SK-N-SH treated with all-trans-retinoic acid at 6 μM for 48 hours (cell line): ENCODE data around the gene TIMP2.

Experiments
- ATAC-seq: fragments of 200-7000 bp; cut with Tn5 transposase; 3 replicates; pipeline ENCODE4 v1.9.1; 2020; ENCODE audit warnings: mild to moderate bottlenecking, moderate library complexity
- ARNTL ChIP-seq: fragments of 450-650 bp; formaldehyde crosslinking; IDR thresholded peaks from 2 replicates; pipeline ENCODE4 v1.5.0; 2020; ENCODE audit warnings: low read depth, mild to moderate bottlenecking, moderate library complexity, borderline replicate concordance
- BACH2 ChIP-seq: fragments of 250-450 bp; sonication (Bioruptor Pico); IDR thresholded peaks from 2 replicates; pipeline ENCODE4 v1.9.0; 2021; ENCODE audit warnings: mild to moderate bottlenecking, borderline replicate concordance
- CREB5 ChIP-seq: fragments of 250-450 bp; sonication (Bioruptor Pico); IDR thresholded peaks from 2 replicates; pipeline ENCODE4 v1.5.1; 2020; ENCODE audit warnings: low read depth, mild to moderate bottlenecking, moderate library complexity
- CSDC2 ChIP-seq: fragments of 250-450 bp; sonication (Bioruptor Pico); IDR thresholded peaks from 2 replicates; pipeline ENCODE4 v1.5.0; 2020; ENCODE audit warnings: mild to moderate bottlenecking, moderate library complexity
- CSRNP3 ChIP-seq: fragments of 250-450 bp; sonication (Bioruptor Pico); IDR thresholded peaks from 2 replicates; pipeline ENCODE4 v1.5.1; 2021; ENCODE audit warnings: mild to moderate bottlenecking, moderate library complexity
- GLIS3 ChIP-seq: fragments of 250-450 bp; sonication (Bioruptor Pico); IDR thresholded peaks from 2 replicates; pipeline ENCODE4 v1.5.0; 2020; ENCODE audit warnings: mild to moderate bottlenecking, moderate library complexity
- ISL1 ChIP-seq: fragments of 250-450 bp; sonication (Bioruptor Pico); IDR thresholded peaks from 2 replicates; pipeline ENCODE4 v2.1.2; 2022; ENCODE audit warnings: mild to moderate bottlenecking, moderate library complexity
- OSR1 ChIP-seq: fragments of 250-450 bp; sonication (Bioruptor Pico); IDR thresholded peaks from 2 replicates; pipeline ENCODE4 v1.8.0; 2022; ENCODE audit warnings: moderate library complexity, mild to moderate bottlenecking, inconsistent platforms
- PATZ1 ChIP-seq: fragments of 250-450 bp; sonication (Bioruptor Pico); IDR thresholded peaks from 2 replicates; pipeline ENCODE4 v1.8.0; 2020; ENCODE audit warnings: mild to moderate bottlenecking, moderate library complexity, borderline replicate concordance
- POU6F1 ChIP-seq: fragments of 250-450 bp; sonication (Bioruptor Pico); IDR thresholded peaks from 2 replicates; pipeline ENCODE4 v1.8.0; 2021; ENCODE audit warnings: low read depth, mild to moderate bottlenecking, moderate library complexity, borderline replicate concordance
- PPARA ChIP-seq: fragments of 250-450 bp; sonication (Bioruptor Pico); IDR thresholded peaks from 2 replicates; pipeline ENCODE4 v1.5.0; 2020; ENCODE audit warnings: mild to moderate bottlenecking, borderline replicate concordance
- RARB ChIP-seq: fragments of 250-450 bp; sonication (Bioruptor Pico); IDR thresholded peaks from 2 replicates; pipeline ENCODE4 v1.8.0; 2021; ENCODE audit warnings: mild to moderate bottlenecking, moderate library complexity
- TCF4 ChIP-seq: fragments of 250-450 bp; sonication (Bioruptor Pico); IDR thresholded peaks from 2 replicates; pipeline ENCODE4 v1.8.0; 2021; ENCODE audit warnings: mild to moderate bottlenecking, moderate library complexity, borderline replicate concordance
- TSHZ2 ChIP-seq: fragments of 250-450 bp; sonication (Bioruptor Pico); IDR thresholded peaks from 2 replicates; pipeline ENCODE4 v1.5.0; 2020; ENCODE audit warnings: mild to moderate bottlenecking, moderate library complexity
- ZC3H10 ChIP-seq: fragments of 250-450 bp; sonication (Bioruptor Pico); IDR thresholded peaks from 2 replicates; pipeline ENCODE4 v1.5.1; 2021; ENCODE audit warnings: mild to moderate bottlenecking, moderate library complexity
- ZFP3 ChIP-seq: fragments of 250-450 bp; sonication (Bioruptor Pico); IDR thresholded peaks from 2 replicates; pipeline ENCODE4 v1.5.0; 2020; ENCODE audit warnings: mild to moderate bottlenecking, moderate library complexity
- ZFP30 ChIP-seq: fragments of 450-650 bp; formaldehyde crosslinking; IDR thresholded peaks from 2 replicates; pipeline ENCODE4 v1.5.0; 2022; ENCODE audit warnings: mild to moderate bottlenecking, moderate library complexity
- ZNF565 ChIP-seq: fragments of 450-650 bp; formaldehyde crosslinking; conservative IDR thresholded peaks from 2 replicates; pipeline ENCODE4 v1.5.0; 2020; ENCODE audit warnings: low read depth, mild to moderate bottlenecking, moderate library complexity
- ZNF70 ChIP-seq: fragments of 450-650 bp; formaldehyde crosslinking; IDR thresholded peaks from 2 replicates; pipeline ENCODE4 v1.5.0; 2020; ENCODE audit warnings: mild to moderate bottlenecking, moderate library complexity
- ZNF8 ChIP-seq: fragments of 450-650 bp; formaldehyde crosslinking; IDR thresholded peaks from 2 replicates; pipeline ENCODE4 v1.5.0; 2020; ENCODE audit warnings: mild to moderate bottlenecking, moderate library complexity

Gene TIMP2

GRCh38 chr17:78901806-78902205 lies 23.4 kb downstream of the TIMP2 start (continued):
- TF ChIP-seq TSHZ2 (CRISPR knock-in tag) (no peak), OSR1 (CRISPR knock-in tag) (no peak), ISL1 (CRISPR knock-in tag) (no peak), ZNF565 (CRISPR knock-in tag) (no peak), CREB5 (CRISPR knock-in tag) (no peak), GLIS3 (no peak), ZNF8 (CRISPR knock-in tag) (no peak)
- TF ChIP-seq, all 23 proteins: peak for 0

GRCh38 chr17:78900816-78901215 lies 24.4 kb downstream of the TIMP2 start:
- TF ChIP-seq PPARA (CRISPR knock-in tag), result no peak
- TF ChIP-seq BACH2, result no peak
- TF ChIP-seq PATZ1, result no peak
- TF ChIP-seq TSHZ2 (CRISPR knock-in tag), result no peak
- no peak for TF ChIP-seq POU6F1
- TF ChIP-seq TCF4 (CRISPR knock-in tag), result no peak
- no peak for TF ChIP-seq ARNTL (CRISPR knock-in tag)
- no peak for TF ChIP-seq ZNF8 (CRISPR knock-in tag)
- no peak for TF ChIP-seq CSRNP3 (CRISPR knock-in tag)
- TF ChIP-seq CSDC2 (CRISPR knock-in tag), result no peak
- no peak for TF ChIP-seq ZFP30 (CRISPR knock-in tag)
- TF ChIP-seq ZNF565 (CRISPR knock-in tag), result no peak
- TF ChIP-seq GLIS3, result no peak
- no peak for TF ChIP-seq ZC3H10 (CRISPR knock-in tag)
- no peak for TF ChIP-seq ZNF70 (CRISPR knock-in tag)
- TF ChIP-seq CREB5 (CRISPR knock-in tag), result no peak
- no peak for TF ChIP-seq ZFP3
- no peak for TF ChIP-seq ISL1 (CRISPR knock-in tag)
- no peak for TF ChIP-seq RARB (CRISPR knock-in tag)
- ATAC-seq, result no peak
